Measurements from ENCODE around the gene ABCA5.
"Not testable (repeated sequence)": the region's sequence is repeated elsewhere in the genome, so short reads cannot be mapped to it uniquely, and the experiment has no call there.

The ABCA5 gene

DNA sequence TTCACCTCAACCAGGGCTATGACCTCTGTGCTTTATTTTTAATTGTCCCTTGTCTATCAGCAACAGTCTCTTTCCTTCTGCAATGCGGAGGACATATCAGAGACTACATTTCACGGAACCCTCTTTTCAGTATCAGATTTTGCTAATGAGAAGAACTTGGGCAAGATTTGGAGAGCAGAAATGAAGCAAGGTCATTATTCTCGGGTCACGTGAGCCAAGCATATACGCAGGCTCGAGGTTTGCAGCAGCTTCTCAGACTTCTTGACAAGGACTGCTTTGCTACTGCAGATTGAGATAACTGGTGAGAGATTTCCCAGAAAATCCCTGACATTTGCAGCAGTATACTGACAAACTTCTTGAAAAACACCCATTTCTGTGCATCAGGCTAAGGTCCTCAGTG is 128.7 kb downstream of the ABCA5 start:
- no peak for DNase-seq

- DNase-seq, result not testable (repeated sequence)
These were observed 130.8 kb downstream of the ABCA5 start for GRCh38 chr17:69196105-69196653.
